ENCODE measurements around the gene CDKL4.
"Not testable (repeated sequence)": the region's sequence is repeated elsewhere in the genome, so short reads cannot be mapped to it uniquely, and the experiment has no call there.

The CDKL4 gene

GRCh38 chr2:39243469-39244123 lies at the start of gene CDKL4:
Gene CDKL4 (minus strand): TSS chr2:39243970.
- DNase-seq, result no peak

- no peak for DNase-seq
These were observed 46.7 kb upstream of the CDKL4 start for GRCh38 chr2:39290433-39290832.

- no peak for DNase-seq
These were observed 45.8 kb upstream of the CDKL4 start for GRCh38 chr2:39289609-39290008.

GRCh38 chr2:39283561-39283960 lies 39.8 kb upstream of the CDKL4 start:
- no peak for DNase-seq

- DNase-seq, result no peak
These were observed 37.6 kb upstream of the CDKL4 start for GRCh38 chr2:39281391-39281790.

GRCh38 chr2:39275016-39275415 lies 31.2 kb upstream of the CDKL4 start:
- no peak for DNase-seq

GRCh38 chr2:39269941-39270340 lies 26.2 kb upstream of the CDKL4 start:
- DNase-seq, result no peak

- DNase-seq, result no peak
These were observed 23.2 kb upstream of the CDKL4 start for GRCh38 chr2:39266916-39267434.

GRCh38 chr2:39266139-39266805 lies 22.5 kb upstream of the CDKL4 start:
- no peak for DNase-seq

- no peak for DNase-seq
These were observed 21.5 kb upstream of the CDKL4 start for GRCh38 chr2:39265315-39265714.

GRCh38 chr2:39264733-39265132 lies 21.0 kb upstream of the CDKL4 start:
- DNase-seq, result no peak

- DNase-seq, result no peak
These were observed 16.3 kb upstream of the CDKL4 start for GRCh38 chr2:39260087-39260486.

- DNase-seq, result no peak
These were observed 12.3 kb upstream of the CDKL4 start for GRCh38 chr2:39256040-39256439.

- no peak for DNase-seq
These were observed 9.2 kb upstream of the CDKL4 start for GRCh38 chr2:39252888-39253518.

- no peak for DNase-seq
These were observed 3.8 kb upstream of the CDKL4 start for GRCh38 chr2:39247512-39248043.

- DNase-seq, result no peak
These were observed 2.7 kb upstream of the CDKL4 start for GRCh38 chr2:39246382-39246980.

- DNase-seq, result not testable (repeated sequence)
These were observed 1.3 kb upstream of the CDKL4 start for GRCh38 chr2:39244963-39245625.

GRCh38 chr2:39244241-39244862 lies 582 bp upstream of the CDKL4 start:
- DNase-seq, result not testable (repeated sequence)

- DNase-seq, result no peak
These were observed 2.2 kb downstream of the CDKL4 start for GRCh38 chr2:39241588-39241987.

- no peak for DNase-seq
These were observed 3.0 kb downstream of the CDKL4 start for GRCh38 chr2:39240758-39241157.

GRCh38 chr2:39234754-39235153 lies 9.0 kb downstream of the CDKL4 start:
- no peak for DNase-seq

- DNase-seq, result no peak
These were observed 11.6 kb downstream of the CDKL4 start for GRCh38 chr2:39232141-39232540.
